Activated CD8-positive, alpha-beta T cell treated with anti-CD3 and anti-CD28 coated beads for 36 hours (primary cell): ENCODE results near the gene ATRIP. TPM values are rescaled to one million over a fixed set of nuclear protein-coding genes. Genes with fewer than 3 reads are reported as not detected.
A peak's percentile ranks its signal among the peaks of the same experiment; 100 is the strongest.

ENCODE experiments used
- ATAC-seq: fragments of 200-7000 bp; cut with Tn5 transposase; one replicate; pipeline ENCODE4 v1.10.0; 2021; ENCODE audit warnings: mild to moderate bottlenecking, moderate library complexity
- CTCF ChIA-PET: fragments of 350-600 bp; sonication (Branson Sonifier 250); formaldehyde crosslinking; loops from one replicate; lab custom pipeline; 2021; ENCODE audit warnings: antibody characterized with exemption; lab: Charles Lee
- POLR2A ChIA-PET: fragments of 350-600 bp; sonication (Branson Sonifier 250); formaldehyde crosslinking; loops from one replicate; lab custom pipeline; 2021; ENCODE audit warnings: antibody characterized with exemption; lab: Charles Lee
- DNase-seq: peaks from one replicate; pipeline ENCODE4 v3.0.0-alpha.2; 2020
- H3K27ac Mint-ChIP-seq: one replicate; pipeline ENCODE4 v1.8.0; 2021; ENCODE audit warnings: mild to moderate bottlenecking, mixed read lengths
- H3K27me3 Mint-ChIP-seq: one replicate; pipeline ENCODE4 v1.8.0; 2021; ENCODE audit warnings: mixed read lengths
- H3K36me3 Mint-ChIP-seq: one replicate; pipeline ENCODE4 v1.8.0; 2021; ENCODE audit warnings: low read depth, mixed read lengths
- H3K4me1 Mint-ChIP-seq: one replicate; pipeline ENCODE4 v1.8.0; 2021; ENCODE audit warnings: low read depth, mixed read lengths
- H3K4me3 Mint-ChIP-seq: one replicate; pipeline ENCODE4 v1.8.0; 2021; ENCODE audit warnings: mild to moderate bottlenecking, moderate library complexity, mixed read lengths
- H3K9me3 Mint-ChIP-seq: one replicate; pipeline ENCODE4 v1.8.0; 2021; ENCODE audit warnings: mixed read lengths
- intact Hi-C: fragments of 100-400 bp; cut with micrococcal nuclease; formaldehyde crosslinking; loops from one replicate; pipeline ENCODE4 v1.10.0; 2022
- total RNA-seq, 2 experiments: library from RNA; stranded (reverse); gene quantifications; one replicate each; pipeline ENCODE4 v1.2.3, GENCODE V29; 2021
- TF ChIP-seq, protein P1 (sequence below): fragments of 200-600 bp; IDR thresholded peaks from one replicate; pipeline ENCODE4 v1.8.0; 2022; ENCODE audit warnings: antibody characterized with exemption, mild to moderate bottlenecking

ATRIP gene
- total RNA-seq, 2 experiments from 2014 or later = 12.4 to 15.0 TPM

DNA sequence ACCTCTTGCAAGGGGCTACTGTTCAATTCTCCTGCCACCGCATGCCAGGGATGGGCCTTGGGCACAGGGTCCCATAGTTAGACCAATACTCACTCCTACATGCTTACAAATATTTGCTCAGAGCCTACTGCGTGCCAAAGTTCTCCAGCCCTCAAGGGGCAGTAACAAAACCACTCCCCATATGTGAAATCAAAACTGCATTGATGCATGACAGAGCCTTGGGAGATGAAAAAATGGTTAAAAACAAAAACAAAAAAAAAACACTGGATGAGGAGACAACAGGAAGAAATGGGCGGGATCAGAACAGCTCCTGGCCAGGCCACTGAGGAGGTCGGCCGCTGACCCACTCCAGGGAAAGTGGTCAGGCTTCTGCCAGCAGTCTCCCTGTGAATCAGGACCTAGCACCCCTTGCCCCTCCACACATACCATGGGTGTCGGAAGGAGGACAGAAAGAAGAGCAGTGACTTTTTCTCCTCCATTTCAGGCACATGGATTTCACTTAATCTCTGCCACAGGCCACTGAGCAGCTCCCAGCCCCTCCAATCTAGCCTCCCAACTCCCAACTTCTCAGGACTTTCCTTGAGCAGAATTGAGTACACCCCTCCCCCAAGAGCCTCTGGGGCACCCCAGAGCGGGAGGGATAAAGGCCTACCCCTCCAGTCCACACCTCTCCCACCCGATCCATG lies 19.4 kb upstream of the ATRIP start:
- intact Hi-C loops = no loop called here
- peaks cover 4% of the 10 kb centered on the region for H3K4me1 Mint-ChIP-seq
- peaks cover 6% of the 10 kb centered on the region for H3K36me3 Mint-ChIP-seq
- no peak overlapping the region for H3K27ac Mint-ChIP-seq
- POLR2A ChIA-PET = interaction anchor here (1.4 kb wide), 1 partner anchor 12 kb away, joined by 6 read pairs; the partner anchor contains the start of genes CCDC51 and TMA7
- ATAC-seq (no peak), DNase-seq (no peak)
- CTCF ChIA-PET = interaction anchor here (1.0 to 2.9 kb wide), 3 partner anchors 9 to 26 kb away, joined by 3 to 17 read pairs (median 3); partner anchors contain the start of gene ATRIP
- H3K9me3 Mint-ChIP-seq = no peaks in the 10 kb centered on the region
- H3K4me3 Mint-ChIP-seq = no peak overlapping the region
- peaks cover 6% of the 10 kb centered on the region for H3K27me3 Mint-ChIP-seq
- TF ChIP-seq, protein P1, sequence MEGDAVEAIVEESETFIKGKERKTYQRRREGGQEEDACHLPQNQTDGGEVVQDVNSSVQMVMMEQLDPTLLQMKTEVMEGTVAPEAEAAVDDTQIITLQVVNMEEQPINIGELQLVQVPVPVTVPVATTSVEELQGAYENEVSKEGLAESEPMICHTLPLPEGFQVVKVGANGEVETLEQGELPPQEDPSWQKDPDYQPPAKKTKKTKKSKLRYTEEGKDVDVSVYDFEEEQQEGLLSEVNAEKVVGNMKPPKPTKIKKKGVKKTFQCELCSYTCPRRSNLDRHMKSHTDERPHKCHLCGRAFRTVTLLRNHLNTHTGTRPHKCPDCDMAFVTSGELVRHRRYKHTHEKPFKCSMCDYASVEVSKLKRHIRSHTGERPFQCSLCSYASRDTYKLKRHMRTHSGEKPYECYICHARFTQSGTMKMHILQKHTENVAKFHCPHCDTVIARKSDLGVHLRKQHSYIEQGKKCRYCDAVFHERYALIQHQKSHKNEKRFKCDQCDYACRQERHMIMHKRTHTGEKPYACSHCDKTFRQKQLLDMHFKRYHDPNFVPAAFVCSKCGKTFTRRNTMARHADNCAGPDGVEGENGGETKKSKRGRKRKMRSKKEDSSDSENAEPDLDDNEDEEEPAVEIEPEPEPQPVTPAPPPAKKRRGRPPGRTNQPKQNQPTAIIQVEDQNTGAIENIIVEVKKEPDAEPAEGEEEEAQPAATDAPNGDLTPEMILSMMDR = no peak

DNA sequence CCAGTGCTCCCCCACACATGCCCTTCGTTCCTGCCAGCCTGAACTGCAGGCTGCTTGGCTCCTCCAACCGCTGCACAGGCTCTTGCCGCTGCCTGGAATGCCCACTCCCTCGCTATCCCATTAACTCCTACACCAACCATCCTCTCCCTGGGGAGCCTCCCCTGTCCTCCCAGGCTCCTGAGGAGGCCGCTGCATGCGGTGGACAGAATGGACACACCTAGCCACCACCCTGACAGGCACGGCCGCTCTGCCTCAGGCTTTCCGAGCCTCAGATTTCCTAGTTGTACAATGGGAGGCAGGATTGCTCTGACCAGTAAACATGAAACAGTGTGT lies 18.9 kb upstream of the ATRIP start:
- Mint-ChIP-seq H3K4me3 (peak overlapping the region; percentile 25), H3K27ac (no peak overlapping the region)

DNA sequence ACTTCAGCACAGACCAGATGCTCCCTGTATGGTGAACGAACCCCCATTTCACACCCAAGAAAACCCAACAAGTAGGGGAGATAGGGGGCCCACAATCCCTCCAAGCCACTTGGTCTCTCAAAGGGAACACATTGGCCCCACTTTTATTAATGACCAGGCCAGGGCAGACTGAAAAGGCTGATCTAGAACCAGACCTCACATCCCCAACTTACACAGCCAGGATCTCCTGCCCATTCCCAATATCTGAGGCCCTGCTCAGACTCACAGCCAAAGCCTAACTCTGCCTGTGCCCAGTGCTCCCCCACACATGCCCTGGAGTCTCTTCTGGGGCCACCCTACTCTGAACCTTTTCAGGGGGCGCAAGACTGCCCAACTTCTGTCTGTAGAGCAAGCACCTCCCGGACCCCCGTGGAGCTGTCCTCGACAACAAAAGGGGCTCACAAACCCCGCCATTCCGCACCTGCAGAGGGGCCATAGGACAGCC lies 18.4 kb upstream of the ATRIP start:
- no peaks in the 10 kb centered on the region for H3K9me3 Mint-ChIP-seq
- peaks cover 4% of the 10 kb centered on the region for H3K4me1 Mint-ChIP-seq
- H3K4me3 Mint-ChIP-seq = peak overlapping the region; percentile 25
- intact Hi-C loops = no loop called here
- ATAC-seq (no peak), DNase-seq (no peak)
- TF ChIP-seq, protein P1 = no peak
- H3K36me3 Mint-ChIP-seq = peaks cover 10% of the 10 kb centered on the region
- ChIA-PET CTCF (interaction anchor here (1.0 to 2.9 kb wide), 2 partner anchors 8 to 18 kb away, joined by 3 to 17 read pairs; partner anchors contain the start of gene ATRIP), POLR2A (interaction anchor here (2.4 kb wide), 1 partner anchor 11 kb away, joined by 8 read pairs; the partner anchor contains the start of genes CCDC51 and TMA7)
- H3K27me3 Mint-ChIP-seq = peaks cover 6% of the 10 kb centered on the region
- no peak overlapping the region for H3K27ac Mint-ChIP-seq

More for the DNA sequence above, 18.9 kb upstream of the ATRIP start:
- H3K27me3 Mint-ChIP-seq = peaks cover 6% of the 10 kb centered on the region
- ChIA-PET CTCF (interaction anchor here (1.0 to 2.9 kb wide), 2 partner anchors 8 to 18 kb away, joined by 3 to 17 read pairs; partner anchors contain the start of gene ATRIP), POLR2A (no interaction called here)
- DNase-seq (no peak), ATAC-seq (no peak)
- intact Hi-C loops = no loop called here
- H3K9me3 Mint-ChIP-seq = no peaks in the 10 kb centered on the region
- H3K36me3 Mint-ChIP-seq = peaks cover 10% of the 10 kb centered on the region
- TF ChIP-seq, protein P1 = no peak
- H3K4me1 Mint-ChIP-seq = peaks cover 4% of the 10 kb centered on the region

DNA sequence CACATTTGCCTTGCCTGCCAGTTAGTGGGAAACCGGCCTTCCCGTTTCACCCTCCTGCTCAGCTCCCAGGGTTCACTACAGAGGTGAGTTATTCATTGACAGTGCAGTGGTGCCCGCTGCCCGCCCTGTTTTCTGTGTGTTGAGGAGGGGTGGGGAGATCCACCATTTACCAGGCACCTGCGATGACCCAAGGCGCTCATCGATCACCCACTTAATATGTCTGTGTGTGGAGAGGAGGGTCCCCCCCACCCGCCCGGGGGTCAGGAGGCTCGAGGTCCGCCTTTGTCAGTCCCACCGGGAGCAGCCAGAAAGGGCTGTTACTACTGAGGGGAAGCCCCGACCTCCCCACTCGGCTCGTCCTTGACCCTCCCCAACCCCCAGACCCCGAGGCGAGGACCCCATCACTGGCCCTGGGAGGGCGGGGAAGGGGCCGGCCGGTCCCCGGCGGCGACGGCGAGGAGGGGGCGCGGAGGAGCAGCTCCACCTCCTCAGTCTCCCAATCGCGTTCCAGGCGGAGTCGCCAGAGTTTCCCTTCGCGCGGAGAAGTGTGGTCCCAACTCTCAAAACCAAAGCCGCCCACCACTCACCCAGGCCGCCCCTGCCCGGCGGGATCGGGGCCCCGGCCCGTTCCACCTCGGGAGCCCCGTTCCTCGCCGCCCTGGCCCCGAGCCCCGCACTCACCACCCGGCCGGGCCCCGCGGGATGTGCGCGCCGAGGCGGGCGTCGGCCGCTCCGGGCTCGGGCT lies 17.8 kb upstream of the ATRIP start:
- POLR2A ChIA-PET = interaction anchor here (2.4 kb wide), 1 partner anchor 11 kb away, joined by 8 read pairs; the partner anchor contains the start of genes CCDC51 and TMA7

More for the DNA sequence above, 17.8 kb upstream of the ATRIP start:
- Mint-ChIP-seq H3K4me1 (peaks cover 4% of the 10 kb centered on the region), H3K9me3 (no peaks in the 10 kb centered on the region), H3K36me3 (peaks cover 10% of the 10 kb centered on the region), H3K4me3 (peak overlapping the region; percentile 25), H3K27me3 (peaks cover 6% of the 10 kb centered on the region), H3K27ac (no peak overlapping the region)
- CTCF ChIA-PET = no interaction called here
- ATAC-seq = peak; percentile 49
- TF ChIP-seq, protein P1 = no peak
- intact Hi-C loops = no loop called here
- no peak for DNase-seq
